ENCODE results near the gene NLGN2.

- TF ChIP-seq POLR2A (IDR thresholded peaks at IDR 0.05; ENCODE audit: low read length) (no peak), GATA1 (IDR thresholded peaks at IDR 0.05; ENCODE audit: low read depth, low read length) (no peak)
These were observed 37.9 kb downstream of the NLGN2 start for GRCh38 chr17:7445619-7445968.

Measured in erythroblast (primary cell).